Ovary (tissue), 9 donors: ENCODE measurements around the gene FYN. TPM values are rescaled to one million over a fixed set of nuclear protein-coding genes. Genes with fewer than 3 reads are reported as not detected.

Experiments
- DNase-seq, 5 donors: peaks; one replicate each; pipeline ENCODE4 v3.0.0-alpha.2; 2019 to 2020
- H3K27ac ChIP-seq, 2 donors: fragments of 200-600 bp; one replicate each; pipeline versions ENCODE4 v1.5.1 to v1.8.0; 2019 to 2022
- H3K27me3 ChIP-seq: fragments of 200-600 bp; one replicate; pipeline ENCODE4 v1.8.0; 2022
- H3K36me3 ChIP-seq: fragments of 200-600 bp; sonication (generic); one replicate; pipeline ENCODE4 v1.5.1; 2019
- H3K4me1 ChIP-seq: one replicate; pipeline ENCODE4 v1.8.1; 2013; ENCODE audit warnings: mild to moderate bottlenecking, moderate library complexity; ENCODE audit not compliant: insufficient read depth
- H3K4me3 ChIP-seq: fragments of 200-600 bp; sonication (generic); one replicate; pipeline ENCODE4 v1.5.1; 2017
- H3K9me3 ChIP-seq, 2 donors: fragments of 200-600 bp in 1 of 2; sonication (generic) in 1 of 2; one replicate each; pipeline versions ENCODE4 v1.5.1 to v1.8.1; 2013 to 2019; ENCODE audit warnings: mild to moderate bottlenecking in 1 of 2, moderate library complexity in 1 of 2
- CTCF ChIP-seq, 3 donors: fragments of 450-650 bp in 2 of 3; fragments of 200-600 bp in 1 of 3; IDR thresholded peaks; one replicate each; pipeline versions ENCODE4 v1.5.1 to v1.8.0; 2016 to 2022; ENCODE audit warnings: antibody characterized with exemption in 3 of 3, mild to moderate bottlenecking in 1 of 3
- EP300 ChIP-seq: sonication (generic); formaldehyde crosslinking; IDR thresholded peaks from one replicate; pipeline ENCODE4 v1.6.1; 2017; ENCODE audit warnings: antibody characterized with exemption
- POLR2A ChIP-seq: fragments of 450-650 bp; IDR thresholded peaks from one replicate; pipeline ENCODE4 v1.6.1; 2017; ENCODE audit warnings: antibody characterized with exemption, mild to moderate bottlenecking, moderate library complexity
- WGBS, 3 donors: extraction: QIAGEN DNeasy Blood & Tissue Kit in 1 of 3; methylation state at CpG; one replicate each; pipeline versions ENCODE4 v1.1.5 to v1.1.7; 2013 to 2017; 5-methylcytosine and 5-hydroxymethylcytosine counted together
- intact Hi-C, 4 donors: fragments of 100-400 bp; cut with DNase I; formaldehyde crosslinking; loops; one replicate each; pipeline versions ENCODE4 v1.11.0 to v1.15.1; 2022 to 2023
- polyA plus RNA-seq, 2 donors: library from polyadenylated mRNA; stranded (reverse); fragments of 200-250 nt in 1 of 2; fragments of 350-450 nt in 1 of 2; fragmentation: Illumina TruSeq in 1 of 2; extraction: RNeasy Lipid Tissue Mini Kit (QIAGEN cat#74804) in 1 of 2; gene quantifications; one replicate each; pipeline ENCODE4 v1.2.3, GENCODE V29; 2013 to 2014
- total RNA-seq, 7 donors: library from RNA; depleted of rRNA in 2 of 7; stranded (reverse); fragments of >200 nt in 2 of 7; fragmentation: NEBNext Ultra II Directional in 3 of 7; extraction: Animal tissue kit (Norgen Biotek cat#: 25700) in 3 of 7; gene quantifications; one replicate each; pipeline versions ENCODE4 v1.1.0 to v1.2.4, GENCODE V29; 2016 to 2023
- donor health status: DM: no; HTN: no; CAD: no; lungs with moderate emphysema.
- donor health status: DM: no; HTN: no; CAD: no.
- donor health status: Bipolar disorder and iron deficiency.
- donor health status: DM: yes; HTN: yes; CAD: no.
- donor health status: DM: no; HTN: no; CAD: no.
- donor health status: DM: yes; HTN: yes; CAD: no.

The FYN gene
- total and polyA plus RNA-seq, 9 donors, result 37.2 to 116 (median 72.7) TPM

GRCh38 chr6:111662072-111662793 lies 211.0 kb downstream of the FYN start:
- Histone ChIP-seq H3K9me3 (no peaks in the 10 kb centered on the region), H3K4me1 (peaks cover 18% of the 10 kb centered on the region), H3K36me3 (no peaks in the 10 kb centered on the region), H3K4me3 (no peak overlapping the region), H3K27ac (no peak overlapping the region), H3K27me3 (no peaks in the 10 kb centered on the region)
- intact Hi-C loops, result loop anchor here in 1 of 4 donors (10.0 kb wide), 1 partner anchor 577 kb away; the partner anchor contains the start of gene SLC16A10
- TF ChIP-seq POLR2A (no peak), EP300 (no peak), CTCF (IDR thresholded peaks at IDR 0.05) (no peak)
- 26 to 31% (median 29%) methylated on average over 8 of the region's 8 CpGs for WGBS, 3 donors
- DNase-seq, result no peak

DNA sequence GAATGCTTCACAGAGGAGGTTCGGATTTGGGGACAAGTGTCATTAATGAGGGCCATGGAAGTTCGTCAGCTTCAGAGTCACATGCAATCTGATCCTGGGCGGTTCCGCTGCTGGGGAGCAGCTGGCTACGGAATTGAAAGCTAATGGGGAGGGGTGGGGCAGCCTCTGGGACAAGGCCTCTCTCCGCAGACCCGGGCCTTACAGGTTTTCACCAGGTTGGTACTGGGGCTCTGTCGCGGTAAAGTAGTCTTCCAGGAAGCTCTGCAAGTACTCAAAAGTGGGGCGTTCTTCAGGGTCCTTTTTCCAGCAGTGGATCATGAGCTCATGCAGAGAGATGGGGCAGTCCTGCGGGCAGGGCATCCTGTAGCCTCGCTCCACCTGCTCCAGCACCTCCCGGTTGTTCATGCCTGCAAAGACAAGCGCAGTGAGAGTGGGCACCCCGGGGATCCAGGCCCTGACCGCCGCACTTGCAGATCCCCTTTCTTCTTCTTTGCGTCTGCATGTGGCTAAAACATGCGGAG lies 211.7 kb downstream of the FYN start:
- Histone ChIP-seq H3K4me1 (peaks cover 18% of the 10 kb centered on the region), H3K27ac (no peak overlapping the region), H3K4me3 (no peak overlapping the region)

GRCh38 chr6:111660531-111660930 lies 212.7 kb downstream of the FYN start:
- no peak for DNase-seq
- no peaks in the 10 kb centered on the region for H3K9me3 ChIP-seq
- H3K4me3 ChIP-seq, result no peak overlapping the region
- 95 to 96% (median 96%) methylated on average over 3 of the region's 3 CpGs for WGBS, 3 donors
- intact Hi-C loops, result loop anchor here in 1 of 4 donors (10.0 kb wide), 1 partner anchor 576 kb away; the partner anchor contains the start of gene SLC16A10
- TF ChIP-seq EP300 (no peak), CTCF (IDR thresholded peaks at IDR 0.05) (no peak), POLR2A (no peak)
- no peaks in the 10 kb centered on the region for H3K36me3 ChIP-seq
- H3K27me3 ChIP-seq, result no peaks in the 10 kb centered on the region
- peaks cover 18% of the 10 kb centered on the region for H3K4me1 ChIP-seq
- no peak overlapping the region for H3K27ac ChIP-seq

More for the DNA sequence above, 211.7 kb downstream of the FYN start:
- Histone ChIP-seq H3K9me3 (no peaks in the 10 kb centered on the region), H3K27me3 (no peaks in the 10 kb centered on the region), H3K36me3 (no peaks in the 10 kb centered on the region)
- TF ChIP-seq CTCF (IDR thresholded peaks at IDR 0.05) (no peak), EP300 (no peak)
- DNase-seq, result no peak
- intact Hi-C loops, result loop anchor here in 1 of 4 donors (10.0 kb wide), 1 partner anchor 577 kb away; the partner anchor contains the start of gene SLC16A10
- WGBS, 3 donors, result 57 to 66% (median 61%) methylated on average over 19 of the region's 19 CpGs

- Histone ChIP-seq H3K4me3 (no peak overlapping the region), H3K9me3 (no peaks in the 10 kb centered on the region), H3K4me1 (peaks cover 13% of the 10 kb centered on the region), H3K36me3 (no peaks in the 10 kb centered on the region), H3K27ac (no peak overlapping the region), H3K27me3 (no peaks in the 10 kb centered on the region)
- intact Hi-C loops, result no loop called here
- no peak for DNase-seq
- 41 to 53% (median 50%) methylated on average over 4 of the region's 4 CpGs for WGBS, 3 donors
- no peak for TF ChIP-seq CTCF (IDR thresholded peaks at IDR 0.05)
- no peak for TF ChIP-seq EP300
- TF ChIP-seq POLR2A, result no peak
Observed at GRCh38 chr6:111658462-111659154, 214.6 kb downstream of the FYN start.
